Endothelial cell of umbilical vein (primary cell): ENCODE measurements around the gene DNM2.

ENCODE experiments used
- EZH2 ChIP-seq: IDR thresholded peaks from 2 replicates; pipeline ENCODE4 v1.6.1; 2012; ENCODE audit warnings: borderline replicate concordance, low read depth, mild to moderate bottlenecking, moderate library complexity, low read length, inconsistent platforms; ENCODE audit not compliant: severe bottlenecking
- FOS ChIP-seq: IDR thresholded peaks from 2 replicates; pipeline ENCODE4 v1.6.1; 2011; ENCODE audit warnings: mild to moderate bottlenecking, low read length, moderate library complexity, borderline replicate concordance; ENCODE audit not compliant: insufficient read depth
- POLR2A ChIP-seq: IDR thresholded peaks from 2 replicates; pipeline ENCODE4 v1.6.1; 2012; ENCODE audit warnings: low read depth, mild to moderate bottlenecking, control low read depth, low read length
- POLR2AphosphoS5 ChIP-seq: IDR thresholded peaks from 2 replicates; pipeline ENCODE4 v1.6.1; 2012; ENCODE audit warnings: low read depth, mild to moderate bottlenecking, control low read depth, low read length, moderate library complexity; ENCODE audit not compliant: insufficient read depth
- TF ChIP-seq, protein P1 (sequence below), 2 donors: IDR thresholded peaks; 1 replicate in 1 of 2; 2 replicates in 1 of 2; pipeline ENCODE4 v1.5.1; 2011; ENCODE audit warnings: low read length in 2 of 2, mild to moderate bottlenecking in 2 of 2, moderate library complexity in 2 of 2, control low read depth in 1 of 2, inconsistent platforms in 1 of 2, low read depth in 1 of 2; ENCODE audit not compliant: insufficient read depth in 1 of 2; ENCODE audit errors: extremely low read depth in 1 of 2

- TF ChIP-seq POLR2AphosphoS5 (no peak), POLR2A (no peak), FOS (no peak), EZH2 (no peak)
- TF ChIP-seq, protein P1, sequence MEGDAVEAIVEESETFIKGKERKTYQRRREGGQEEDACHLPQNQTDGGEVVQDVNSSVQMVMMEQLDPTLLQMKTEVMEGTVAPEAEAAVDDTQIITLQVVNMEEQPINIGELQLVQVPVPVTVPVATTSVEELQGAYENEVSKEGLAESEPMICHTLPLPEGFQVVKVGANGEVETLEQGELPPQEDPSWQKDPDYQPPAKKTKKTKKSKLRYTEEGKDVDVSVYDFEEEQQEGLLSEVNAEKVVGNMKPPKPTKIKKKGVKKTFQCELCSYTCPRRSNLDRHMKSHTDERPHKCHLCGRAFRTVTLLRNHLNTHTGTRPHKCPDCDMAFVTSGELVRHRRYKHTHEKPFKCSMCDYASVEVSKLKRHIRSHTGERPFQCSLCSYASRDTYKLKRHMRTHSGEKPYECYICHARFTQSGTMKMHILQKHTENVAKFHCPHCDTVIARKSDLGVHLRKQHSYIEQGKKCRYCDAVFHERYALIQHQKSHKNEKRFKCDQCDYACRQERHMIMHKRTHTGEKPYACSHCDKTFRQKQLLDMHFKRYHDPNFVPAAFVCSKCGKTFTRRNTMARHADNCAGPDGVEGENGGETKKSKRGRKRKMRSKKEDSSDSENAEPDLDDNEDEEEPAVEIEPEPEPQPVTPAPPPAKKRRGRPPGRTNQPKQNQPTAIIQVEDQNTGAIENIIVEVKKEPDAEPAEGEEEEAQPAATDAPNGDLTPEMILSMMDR (IDR thresholded peaks at IDR 0.05; ENCODE audit: extremely low read depth in 1 of 2, insufficient read depth in 1 of 2, low read depth in 1 of 2, low read length in 2 of 2), result no peak
Measured at GRCh38 chr19:10762656-10763055, 44.8 kb downstream of the DNM2 start.
